ENCODE measurements around the gene TEX30.

TEX30 gene

DNA sequence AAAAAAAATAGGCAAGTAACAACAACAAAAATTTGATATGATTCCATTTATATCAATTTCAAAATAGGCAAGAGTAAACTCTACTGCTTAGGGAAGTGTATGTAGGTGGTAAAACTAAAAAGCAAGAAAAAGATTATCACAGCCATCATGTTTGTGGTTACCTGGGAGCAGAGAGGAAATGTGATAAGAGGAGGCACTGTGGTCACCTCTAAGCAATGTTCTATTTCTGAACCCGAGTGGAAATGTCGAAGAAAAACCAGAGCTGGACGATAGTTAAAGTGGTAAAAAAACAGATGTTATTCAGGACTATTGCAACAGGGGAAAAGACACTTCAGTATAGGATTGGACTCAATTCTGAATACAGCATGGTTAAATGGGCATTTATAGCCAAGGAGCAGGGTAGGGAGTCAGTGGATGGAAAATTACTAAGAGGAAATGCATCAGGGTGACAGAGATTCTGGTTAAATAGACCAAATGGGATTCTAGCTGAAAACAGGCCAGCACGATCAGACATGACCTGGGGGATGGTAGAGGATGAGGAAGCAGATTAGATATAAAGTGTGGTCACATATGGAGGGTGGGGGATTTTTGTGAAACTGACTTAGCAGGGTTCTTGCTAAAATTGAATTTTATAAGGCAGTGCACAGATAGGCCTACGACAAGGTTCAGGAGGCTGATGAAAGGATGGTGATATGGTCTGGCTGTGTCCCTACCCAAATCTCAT is 6.0 kb upstream of the TEX30 start:
- no peak for DNase-seq

GRCh38 chr13:102777736-102778135 is 4.2 kb upstream of the TEX30 start:
- no peak for DNase-seq

DNA sequence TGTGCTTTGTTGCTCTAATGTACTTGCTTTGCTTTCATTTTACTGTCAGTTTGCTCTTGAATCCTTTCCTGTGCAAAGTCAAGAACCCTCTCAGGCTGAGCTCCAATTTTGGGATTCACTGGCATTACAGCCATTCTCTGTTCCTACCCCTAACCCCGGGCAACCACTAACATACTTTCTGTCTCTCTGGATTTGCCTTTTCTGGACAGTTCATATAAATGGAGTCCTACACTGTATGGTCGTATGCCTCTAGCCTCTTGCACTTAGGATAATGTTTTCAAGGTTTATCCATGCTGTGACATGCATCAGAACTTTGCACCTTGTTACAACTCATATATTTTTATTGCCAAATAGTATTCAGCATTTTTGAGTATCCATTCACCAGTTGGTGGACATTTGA is 2.7 kb upstream of the TEX30 start:
- DNase-seq: no peak

GRCh38 chr13:102774591-102775520 is 1.3 kb upstream of the TEX30 start:
- DNase-seq: no peak

DNA sequence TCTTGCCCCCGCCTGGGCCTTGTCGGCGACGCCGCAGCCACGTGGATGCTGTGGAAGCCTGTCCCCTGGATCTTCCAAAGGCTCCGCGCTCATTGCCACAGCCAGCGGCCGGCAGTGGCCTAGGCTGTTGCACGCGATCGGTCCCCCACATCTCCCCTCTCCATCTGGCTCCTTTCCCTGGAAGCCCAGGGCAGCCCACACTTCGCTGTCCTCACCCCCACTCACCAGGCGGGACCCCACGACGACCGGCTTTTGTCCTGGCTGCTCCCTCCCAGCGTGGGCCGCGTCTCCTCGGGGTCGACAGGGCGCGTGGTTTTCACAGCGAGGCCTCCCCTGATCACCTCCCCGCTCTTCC is 605 bp upstream of the TEX30 start:
- DNase-seq: no peak

- no peak for DNase-seq
Measured at GRCh38 chr13:102772042-102772425, 1.6 kb downstream of the TEX30 start.

GRCh38 chr13:102771298-102772041 is 2.1 kb downstream of the TEX30 start:
- DNase-seq: no peak

DNA sequence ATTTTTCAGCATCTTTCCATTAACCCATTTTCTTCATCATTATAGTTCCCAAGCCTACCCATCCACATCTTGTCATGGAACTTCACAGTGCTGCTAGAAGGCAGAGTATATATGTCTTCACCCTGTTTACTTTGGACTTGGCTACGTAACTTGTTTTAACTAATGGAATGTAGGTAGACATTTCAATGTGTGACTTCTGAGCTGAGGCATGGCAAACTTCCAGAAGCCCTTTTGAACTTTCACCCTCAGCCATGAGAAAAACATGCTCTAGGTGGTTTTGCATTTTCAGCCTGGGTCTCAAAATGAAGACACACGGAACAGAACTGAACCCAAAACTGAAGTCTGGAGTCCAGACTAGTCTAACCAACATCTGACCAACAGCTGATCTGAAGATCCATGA is 3.2 kb downstream of the TEX30 start:
- DNase-seq: no peak

DNA sequence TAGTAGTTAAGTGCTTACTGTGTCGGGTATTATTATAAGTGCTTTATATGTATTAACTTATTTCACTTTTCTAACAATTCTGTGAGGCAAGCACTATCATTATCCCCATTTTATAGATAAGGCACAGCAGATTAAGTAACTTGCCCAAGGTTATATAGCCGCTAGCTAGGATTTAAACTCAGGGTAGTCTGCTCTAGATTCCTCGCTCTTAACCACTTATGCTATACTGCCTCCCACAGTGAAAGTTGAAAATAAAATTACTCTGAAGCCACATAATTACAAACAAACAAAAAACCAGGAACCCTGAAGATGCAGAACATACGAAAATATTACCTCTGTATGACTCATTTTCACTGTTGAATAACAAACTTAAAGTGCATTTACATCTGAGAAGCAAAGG is 3.9 kb downstream of the TEX30 start:
- DNase-seq: no peak

- no peak for DNase-seq
Measured at GRCh38 chr13:102768909-102769308, 4.7 kb downstream of the TEX30 start.

DNA sequence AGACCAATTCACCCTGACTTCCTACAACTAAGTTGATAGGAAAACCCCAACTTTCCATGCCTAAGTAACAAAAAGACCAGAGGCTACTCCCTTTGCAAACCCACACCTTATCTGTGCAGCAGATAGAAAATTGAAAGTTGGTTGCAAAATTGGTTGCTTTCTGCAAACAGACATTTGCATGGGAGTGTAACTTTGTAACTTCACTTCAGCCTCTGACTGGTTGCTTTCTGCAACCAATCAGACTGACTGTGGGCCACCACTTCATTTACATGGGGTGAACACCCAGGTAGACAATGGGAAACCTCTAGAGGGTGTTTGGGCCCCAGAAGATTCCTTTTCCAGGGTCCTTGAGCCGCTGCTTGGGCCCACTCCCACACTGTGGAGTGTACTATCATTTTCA is 9.8 kb downstream of the TEX30 start:
- no peak for DNase-seq

GRCh38 chr13:102761071-102761470 is 12.5 kb downstream of the TEX30 start:
- DNase-seq: no peak

- no peak for DNase-seq
Measured at GRCh38 chr13:102758842-102759241, 14.7 kb downstream of the TEX30 start.

GRCh38 chr13:102757006-102757405 is 16.6 kb downstream of the TEX30 start:
- no peak for DNase-seq

GRCh38 chr13:102751886-102752285 is 21.7 kb downstream of the TEX30 start:
- no peak for DNase-seq

GRCh38 chr13:102742506-102742905 is 31.1 kb downstream of the TEX30 start:
- DNase-seq: no peak

- DNase-seq: no peak
Measured at GRCh38 chr13:102742101-102742500, 31.5 kb downstream of the TEX30 start.

- no peak for DNase-seq
Measured at GRCh38 chr13:102729560-102730270, 43.9 kb downstream of the TEX30 start.

DNA sequence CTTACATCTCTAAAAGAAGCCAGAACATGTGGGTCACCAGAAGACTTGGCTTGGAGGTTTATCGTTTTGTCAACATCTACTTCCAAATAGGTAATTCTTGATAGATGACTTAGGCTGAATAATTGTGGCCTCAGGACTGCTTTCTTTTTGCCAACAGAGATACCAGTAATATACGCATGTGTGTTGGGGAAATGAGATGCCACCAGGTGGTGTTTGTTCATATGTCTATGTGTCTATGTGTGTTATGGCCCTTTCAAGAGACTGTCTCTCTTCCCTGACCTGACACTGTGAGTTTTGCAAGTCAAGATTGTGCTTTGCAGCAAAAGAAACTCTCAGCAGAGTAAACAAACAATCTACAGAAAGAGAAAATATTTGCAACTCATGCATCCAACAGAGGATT is 47.2 kb downstream of the TEX30 start:
- DNase-seq: no peak

- DNase-seq: no peak
Measured at GRCh38 chr13:102724923-102725322, 48.7 kb downstream of the TEX30 start.

GRCh38 chr13:102721800-102722231 is 51.8 kb downstream of the TEX30 start:
- no peak for DNase-seq

- no peak for DNase-seq
Measured at GRCh38 chr13:102718746-102719145, 54.8 kb downstream of the TEX30 start.

Measured in 8988T (cell line).